SK-N-MC (cell line): ENCODE data around the gene FKBP4.

ENCODE experiments used
- EZH2 ChIP-seq: fragments of 200-600 bp; sonication (generic); IDR thresholded peaks from one replicate; pipeline ENCODE4 v1.6.1; 2017; ENCODE audit warnings: antibody characterized with exemption
- POLR2AphosphoS5 ChIP-seq: IDR thresholded peaks from 2 replicates; pipeline ENCODE4 v1.6.1; 2012; ENCODE audit warnings: mild to moderate bottlenecking, low read depth, low read length, borderline replicate concordance

- no peak for TF ChIP-seq POLR2AphosphoS5
- no peak for TF ChIP-seq EZH2
Measured at GRCh38 chr12:2811801-2812200, 17.0 kb downstream of the FKBP4 start.
